Suppressor macrophage treated with lipopolysaccharide for 4 hours (primary cell): Measurements from ENCODE around the gene IQSEC3.

Experiments used
- DNase-seq: peaks from one replicate; pipeline ENCODE4 v3.0.0-alpha.2; 2020

IQSEC3 gene

DNA sequence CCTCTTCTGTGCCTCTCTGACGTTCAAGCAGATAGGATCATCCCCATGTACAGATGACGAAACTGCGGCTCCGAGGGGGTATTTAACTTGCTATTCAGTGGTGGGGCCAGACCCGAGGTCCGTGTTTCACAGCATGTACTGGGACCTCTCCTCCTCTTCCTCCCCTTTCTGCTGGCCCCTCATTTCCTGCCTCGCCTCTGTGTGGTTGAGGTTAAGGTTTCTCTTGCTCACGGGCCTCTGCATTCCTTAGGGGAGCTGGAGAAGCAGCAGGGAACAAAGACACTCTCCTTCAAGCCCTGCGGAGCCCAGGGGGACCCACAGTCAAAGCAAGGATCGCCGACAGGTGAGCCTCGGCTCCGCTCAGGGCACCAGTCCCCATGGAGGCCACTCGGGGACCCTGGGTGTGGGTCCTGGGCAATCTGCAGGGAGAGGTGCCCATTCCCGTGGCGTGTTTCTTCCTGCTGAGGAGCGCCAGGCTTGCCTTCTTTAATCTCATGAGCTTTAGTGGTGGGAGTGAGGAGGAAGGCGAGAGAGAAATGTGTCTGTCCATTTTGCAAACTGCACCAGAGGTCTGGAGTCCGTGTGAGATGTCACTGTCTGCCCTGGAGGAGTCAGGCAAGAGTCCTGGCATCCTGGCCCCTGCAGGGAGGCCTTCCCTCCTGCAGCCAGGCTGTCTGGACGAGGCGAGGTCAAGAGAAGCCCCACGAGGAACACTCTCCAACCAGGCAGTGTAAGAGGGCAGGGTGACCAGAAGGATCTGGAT lies 102.4 kb downstream of the IQSEC3 start:
- DNase-seq, result no peak

DNA sequence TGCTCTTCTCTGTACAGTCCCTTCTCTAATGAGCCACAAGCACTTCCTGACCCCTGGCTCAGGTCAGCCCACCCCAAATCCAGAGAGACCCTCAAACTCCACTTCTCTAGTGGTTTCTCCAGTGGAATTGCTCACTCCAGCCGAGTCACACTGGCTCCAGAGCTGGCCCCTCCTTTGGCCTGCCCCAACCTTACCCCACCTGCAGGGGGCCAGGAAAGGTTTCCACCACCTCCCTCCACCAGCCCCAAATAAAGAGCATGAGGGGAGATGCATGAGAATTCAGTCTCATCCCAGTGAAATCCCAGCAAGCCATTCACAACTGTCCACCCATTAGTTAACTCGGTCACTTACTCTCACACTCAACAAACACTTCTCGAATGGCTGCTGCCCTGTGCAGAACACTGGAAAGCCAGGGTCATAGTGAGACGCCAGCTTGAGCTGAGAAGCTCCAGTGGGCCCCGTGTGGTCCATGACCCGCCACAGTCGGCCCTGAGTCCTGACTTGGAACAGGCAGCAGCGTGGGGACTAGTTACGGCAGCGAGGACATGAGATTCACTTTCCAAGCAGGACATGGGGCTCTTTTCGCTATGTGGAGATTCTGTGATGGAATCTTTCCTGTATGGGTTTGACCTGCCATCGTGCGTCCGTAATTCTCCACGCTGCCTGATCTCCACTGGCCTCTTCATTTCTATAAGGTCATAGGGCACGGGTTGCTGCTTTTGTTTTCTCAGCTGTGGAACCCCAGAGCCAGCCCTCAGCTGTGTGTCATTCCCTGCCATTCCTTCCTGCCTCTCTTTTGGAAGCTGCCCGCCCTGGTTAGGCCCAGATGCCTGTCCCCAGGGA lies 103.2 kb downstream of the IQSEC3 start:
- no peak for DNase-seq

DNA sequence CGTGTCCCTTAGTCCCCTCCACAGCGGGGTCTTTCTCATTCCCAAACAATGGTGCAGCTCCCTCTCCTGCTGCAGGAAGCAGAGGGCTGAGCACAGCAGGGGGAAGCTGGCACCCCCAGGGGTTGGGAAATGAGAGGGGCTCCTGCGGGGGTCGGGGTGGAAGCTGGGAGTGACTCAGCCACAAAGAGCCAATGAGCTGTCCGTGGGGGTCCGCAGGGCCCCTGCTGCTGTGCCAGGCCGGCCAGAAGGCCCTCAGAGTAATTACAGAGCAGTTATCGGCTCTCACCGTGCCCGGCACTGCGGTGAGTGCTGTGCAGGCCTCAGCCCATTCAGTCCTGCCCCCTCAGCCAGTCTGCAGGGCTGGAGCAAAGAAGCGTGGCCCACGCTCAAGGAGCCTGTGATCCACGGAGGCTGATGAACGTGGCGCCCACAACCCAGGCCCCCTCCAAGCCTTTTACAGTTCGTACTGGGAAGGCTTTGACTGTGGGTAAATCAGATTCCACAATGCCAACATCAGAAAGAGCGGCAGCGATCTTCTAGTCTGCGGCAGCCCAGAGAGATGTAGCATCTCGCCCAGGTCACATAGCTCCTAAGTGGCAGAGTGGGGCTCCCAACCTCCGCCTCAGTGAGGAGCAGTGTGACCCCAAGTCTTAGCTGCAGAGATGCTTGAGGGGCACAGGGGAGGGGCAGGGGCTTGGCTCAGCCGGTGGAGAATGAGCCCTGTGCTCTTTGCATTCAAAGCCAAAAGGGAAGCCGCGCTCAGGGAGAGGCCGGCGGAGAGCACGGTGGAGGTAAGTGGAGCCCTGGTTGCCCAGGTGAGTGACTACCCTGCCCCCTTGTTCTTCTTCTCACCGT lies 104.0 kb downstream of the IQSEC3 start:
- DNase-seq, result no peak

DNA sequence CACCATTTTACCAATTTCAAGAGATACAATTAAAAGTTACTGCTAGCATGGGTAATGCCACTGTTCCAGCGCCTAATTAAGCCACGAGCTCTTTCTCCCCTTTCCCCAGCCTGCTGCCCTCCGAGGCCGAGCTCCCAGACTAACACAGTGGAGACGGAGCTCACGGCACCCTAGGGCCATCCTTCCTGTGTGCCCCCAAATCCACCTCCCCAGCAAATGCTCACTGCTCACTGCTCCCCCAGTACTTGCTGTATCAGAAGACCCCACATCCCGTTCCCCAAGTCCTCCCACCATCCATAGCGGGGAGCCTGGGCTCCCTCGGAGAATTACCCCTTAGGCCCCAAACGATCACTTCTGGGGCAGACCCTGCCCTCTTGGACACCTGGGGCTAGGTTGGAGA lies 104.7 kb downstream of the IQSEC3 start:
- DNase-seq, result no peak

DNA sequence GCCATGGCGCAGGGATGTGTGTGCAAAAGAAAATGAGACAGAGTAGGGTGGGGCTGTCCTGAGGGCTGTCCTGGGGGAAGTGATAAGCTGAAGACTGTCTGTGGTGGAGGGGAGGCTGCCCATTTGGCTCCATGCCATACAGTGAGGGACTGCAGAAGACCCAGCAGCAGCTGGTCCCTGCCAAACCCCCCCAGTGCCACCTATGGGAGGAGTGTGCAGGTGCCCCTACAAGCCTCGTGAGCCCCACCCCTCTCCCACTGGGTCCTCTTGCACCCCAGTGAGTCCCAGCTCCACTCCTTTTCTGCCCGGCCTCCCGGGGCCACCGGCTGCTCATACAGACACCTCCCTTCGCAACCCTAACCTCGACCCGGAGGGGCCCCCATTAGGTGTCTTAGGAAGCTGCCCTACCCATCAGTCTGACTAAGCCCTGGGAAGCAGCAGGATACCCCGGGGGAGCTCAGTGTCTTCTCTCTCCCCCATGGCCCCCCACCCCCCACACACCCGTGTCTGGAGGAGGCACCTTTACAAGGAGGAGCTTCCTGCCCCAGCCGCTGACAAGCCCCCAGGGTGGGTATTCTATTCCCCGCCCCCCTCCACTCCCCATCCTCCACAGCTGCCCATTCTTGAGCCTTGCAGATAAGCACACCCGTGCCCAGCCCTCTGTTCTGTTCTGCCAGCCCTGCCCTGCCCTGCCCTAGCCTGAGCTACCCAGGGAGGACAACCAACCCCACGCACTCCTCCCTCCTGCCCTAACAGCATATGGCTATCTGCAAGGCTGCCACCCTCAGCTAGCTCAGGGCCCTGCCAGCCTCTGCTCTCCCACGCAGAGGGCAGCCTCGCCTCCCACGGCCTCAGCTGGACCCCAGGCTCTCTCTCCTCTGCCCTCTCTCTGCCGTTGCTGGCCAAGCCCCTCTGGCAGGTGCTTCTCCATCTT lies 105.4 kb downstream of the IQSEC3 start:
- DNase-seq, result no peak

DNA sequence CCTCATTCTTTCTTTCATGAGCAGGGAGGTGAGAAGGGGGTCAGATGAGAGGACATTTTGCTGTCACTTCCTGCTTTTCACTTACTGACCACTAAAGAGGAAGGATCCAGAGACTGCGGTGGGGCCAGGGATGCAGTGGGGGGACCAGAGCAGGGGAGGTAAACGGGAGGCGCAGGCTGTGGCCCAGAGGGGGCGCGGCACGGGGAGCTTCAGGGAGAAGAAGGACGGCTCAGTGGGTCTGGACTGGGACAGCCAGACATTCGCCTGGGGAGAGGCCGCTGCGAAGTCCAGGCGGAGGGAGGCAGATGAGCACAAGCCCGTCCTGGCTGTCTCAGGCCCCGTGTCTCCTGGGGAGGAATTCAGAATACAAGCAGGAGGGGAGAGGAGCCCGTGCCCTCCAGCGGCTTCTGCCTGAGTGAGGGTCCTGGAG lies 106.2 kb downstream of the IQSEC3 start:
- DNase-seq, result peak; percentile 15

DNA sequence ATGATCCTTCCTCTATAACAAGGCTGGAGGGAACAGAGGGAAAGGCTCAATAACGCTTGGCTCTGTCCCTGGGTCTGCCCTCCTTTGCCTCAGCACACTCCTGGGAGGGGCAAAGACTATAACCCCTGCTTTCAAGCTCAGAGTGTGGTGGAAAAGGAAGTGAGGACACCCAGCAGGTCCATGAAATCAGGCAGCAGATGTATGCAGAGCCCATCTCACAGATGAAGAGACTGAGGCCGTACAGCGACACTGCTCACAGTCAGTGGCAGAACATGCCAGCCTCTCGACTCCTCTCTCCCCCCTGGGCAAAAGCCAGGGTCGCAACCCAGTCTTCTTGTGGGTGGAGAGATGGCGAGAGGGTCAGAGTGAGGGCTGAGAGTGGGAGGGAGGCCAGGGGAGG lies 107.6 kb downstream of the IQSEC3 start:
- no peak for DNase-seq

DNA sequence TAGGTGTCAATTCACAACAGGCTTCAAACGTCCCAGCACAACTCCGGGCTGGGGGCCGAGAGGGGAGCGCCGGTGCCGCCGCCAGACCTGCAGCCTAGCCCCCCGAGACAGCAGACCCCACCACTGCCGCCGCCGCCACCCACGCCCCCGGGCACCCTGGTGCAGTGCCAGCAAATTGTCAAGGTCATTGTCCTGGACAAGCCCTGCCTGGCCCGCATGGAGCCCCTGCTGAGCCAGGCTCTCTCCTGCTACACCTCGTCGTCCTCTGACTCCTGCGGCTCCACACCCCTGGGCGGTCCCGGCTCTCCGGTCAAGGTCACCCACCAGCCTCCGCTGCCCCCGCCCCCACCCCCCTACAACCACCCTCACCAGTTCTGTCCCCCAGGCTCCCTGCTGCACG lies 108.0 kb downstream of the IQSEC3 start:
- DNase-seq, result no peak

DNA sequence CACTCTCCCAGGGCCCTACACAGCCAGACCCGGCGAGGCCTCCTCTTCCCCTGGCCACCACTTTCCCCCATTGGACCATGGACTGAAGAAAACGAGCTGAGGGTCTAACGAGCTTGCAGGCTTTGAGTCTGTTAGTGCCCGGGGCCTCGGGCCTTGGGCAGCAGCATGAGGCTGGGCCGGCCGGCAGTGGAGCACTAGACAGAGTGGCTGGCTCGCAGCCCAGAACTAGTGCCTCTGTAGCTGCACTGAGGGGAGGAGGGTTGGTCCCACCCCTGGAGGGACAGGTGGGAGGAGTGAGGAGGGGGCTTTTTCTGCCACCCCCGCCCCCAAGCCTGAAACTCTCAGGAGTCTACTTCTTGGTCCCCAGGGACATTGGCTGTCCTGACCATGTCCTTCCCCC lies 108.7 kb downstream of the IQSEC3 start:
- no peak for DNase-seq

DNA sequence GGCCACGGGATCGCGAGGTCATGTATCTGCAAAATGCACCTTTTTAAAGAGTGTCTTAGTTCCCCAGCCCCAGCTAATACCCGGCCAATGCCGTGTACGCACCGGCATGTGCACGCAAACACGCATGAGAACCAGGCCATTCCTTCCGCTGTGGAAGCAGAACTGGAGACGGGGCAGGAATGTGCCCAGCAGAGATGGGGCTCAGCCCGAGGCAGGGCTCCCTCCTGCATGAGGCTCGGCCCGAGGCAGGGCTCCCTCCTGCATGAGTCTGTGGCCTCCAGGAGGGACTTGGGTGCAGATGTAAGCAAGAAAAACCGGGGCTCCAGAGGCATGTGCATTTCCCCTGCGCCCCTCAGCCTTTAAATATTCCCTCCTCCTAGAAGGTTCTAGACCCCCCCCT lies 109.2 kb downstream of the IQSEC3 start:
- DNase-seq, result no peak

DNA sequence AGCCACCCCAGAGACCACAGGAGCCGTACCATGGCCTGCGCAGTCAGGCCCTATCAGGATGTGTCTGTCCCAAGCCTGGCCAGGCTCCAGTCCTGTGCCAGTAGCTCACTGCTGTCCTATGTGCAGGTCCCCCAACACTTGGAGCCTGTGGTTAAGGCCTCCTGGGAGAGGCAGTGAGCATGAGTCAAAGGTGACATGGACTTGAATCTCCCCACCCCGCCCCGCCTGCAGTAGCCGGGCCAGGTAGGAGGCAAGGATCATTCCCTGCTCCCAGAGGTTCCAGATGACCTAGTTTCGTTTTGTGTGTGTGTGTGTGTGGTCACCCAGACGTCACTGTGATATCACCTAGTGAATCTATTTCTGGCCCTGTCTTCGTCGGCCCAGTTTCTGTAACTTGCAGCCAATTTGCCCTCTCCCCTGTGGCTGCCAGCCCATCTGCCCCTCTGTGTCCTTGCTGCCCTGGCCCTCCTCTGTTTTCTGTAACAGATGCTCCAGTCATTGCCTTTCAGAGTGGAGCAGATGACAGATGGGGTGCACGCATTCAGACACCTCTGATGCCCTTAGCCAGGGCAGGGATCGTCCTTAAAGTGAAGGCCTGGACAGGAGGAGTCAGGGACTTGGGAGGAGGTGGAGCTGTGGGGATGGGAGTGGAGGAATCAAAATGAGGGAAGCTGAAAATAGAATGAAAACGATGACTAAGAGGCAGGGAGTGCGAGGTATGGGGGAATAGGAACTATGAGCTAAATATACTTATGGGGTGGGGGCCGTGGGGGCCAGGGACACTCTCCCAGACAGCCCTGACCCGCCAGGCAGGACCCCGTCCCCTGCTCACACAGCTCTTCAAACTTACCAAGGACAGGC lies 110.0 kb downstream of the IQSEC3 start:
- DNase-seq, result peak; percentile 26

DNA sequence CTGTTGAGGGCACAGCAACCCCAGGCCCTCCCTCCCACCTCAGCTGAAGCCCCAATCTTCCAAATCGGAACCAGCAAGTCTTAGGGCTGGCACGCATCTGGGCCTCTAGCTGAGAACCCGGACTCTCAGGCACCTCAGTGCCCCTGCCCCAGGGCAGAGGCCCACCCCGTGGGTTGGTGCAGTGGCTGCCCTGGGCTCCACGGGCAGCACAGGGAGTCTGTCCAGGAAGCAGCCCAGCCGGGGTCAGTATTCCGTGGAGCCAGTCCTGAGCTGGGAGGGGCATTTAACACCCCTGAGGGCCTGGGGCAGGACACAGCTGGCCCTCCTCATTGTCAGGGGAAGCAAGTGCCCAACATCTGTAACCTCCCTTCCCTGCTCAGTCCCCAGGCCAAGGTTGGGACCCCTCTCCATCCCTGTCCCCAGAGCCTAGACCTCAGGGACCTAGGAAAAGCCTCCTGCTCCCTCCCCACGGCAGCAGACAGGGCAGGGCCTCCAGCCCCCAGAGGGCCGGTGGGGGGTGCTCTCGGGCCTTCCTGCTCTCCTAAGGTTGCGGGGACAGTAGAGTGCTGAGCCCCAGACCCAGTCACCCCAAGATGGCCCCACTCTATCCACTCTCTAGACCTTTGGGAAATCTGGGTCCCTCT lies 110.9 kb downstream of the IQSEC3 start:
- no peak for DNase-seq

DNA sequence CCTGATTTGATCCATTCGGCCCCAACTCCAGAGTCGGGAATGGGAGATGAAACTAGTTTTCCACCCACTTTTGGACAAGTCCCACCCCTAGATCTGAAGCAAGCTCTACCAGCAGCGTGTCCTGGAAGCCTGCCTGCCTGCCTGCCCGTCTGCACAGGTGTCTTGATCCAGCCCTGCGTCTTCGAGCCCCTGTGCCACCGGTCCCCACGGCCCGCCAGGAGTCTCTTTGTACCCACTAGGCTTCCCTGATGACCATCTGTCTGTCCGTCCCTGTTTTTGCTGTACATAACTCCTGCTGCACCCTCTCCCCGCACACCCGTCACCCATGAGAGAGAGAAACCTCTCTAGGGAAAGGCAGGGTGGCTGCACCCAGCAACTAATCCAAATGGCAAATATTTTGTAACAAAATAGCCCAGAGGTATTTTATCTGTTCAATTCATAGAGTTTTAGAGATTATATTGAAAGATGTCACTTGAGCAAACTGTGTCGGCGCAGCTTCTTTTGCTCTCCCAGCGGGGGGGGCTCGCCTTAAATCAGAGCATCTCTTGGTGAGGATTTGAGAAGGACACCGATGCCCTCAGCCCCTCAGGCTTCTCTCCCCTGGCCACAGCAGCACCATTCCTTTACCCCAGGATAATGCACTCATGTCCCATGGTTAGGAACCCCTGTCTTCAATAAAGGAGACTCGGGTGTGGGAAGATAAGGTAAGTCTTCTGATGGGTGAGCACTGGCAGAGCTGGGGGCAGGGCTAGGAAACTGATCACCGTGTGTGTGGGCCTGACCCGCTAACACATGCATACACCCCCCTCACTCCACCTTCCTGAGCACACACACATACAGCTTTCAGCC lies 111.6 kb downstream of the IQSEC3 start:
- DNase-seq, result no peak

DNA sequence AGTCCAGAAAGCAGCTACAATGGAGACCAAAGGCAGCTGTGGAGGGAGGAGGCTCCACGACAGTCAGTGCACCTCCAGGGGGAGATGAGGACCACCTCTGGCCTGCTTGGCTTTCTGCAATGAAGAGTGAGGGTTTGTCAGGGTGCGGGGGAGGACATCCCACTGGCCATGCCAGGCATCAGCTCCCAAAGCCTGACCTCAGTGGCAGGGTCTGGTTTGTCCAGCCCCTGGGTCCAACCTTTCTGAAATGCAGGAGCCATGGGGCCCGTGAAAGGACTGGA lies 112.2 kb downstream of the IQSEC3 start:
- DNase-seq, result no peak

DNA sequence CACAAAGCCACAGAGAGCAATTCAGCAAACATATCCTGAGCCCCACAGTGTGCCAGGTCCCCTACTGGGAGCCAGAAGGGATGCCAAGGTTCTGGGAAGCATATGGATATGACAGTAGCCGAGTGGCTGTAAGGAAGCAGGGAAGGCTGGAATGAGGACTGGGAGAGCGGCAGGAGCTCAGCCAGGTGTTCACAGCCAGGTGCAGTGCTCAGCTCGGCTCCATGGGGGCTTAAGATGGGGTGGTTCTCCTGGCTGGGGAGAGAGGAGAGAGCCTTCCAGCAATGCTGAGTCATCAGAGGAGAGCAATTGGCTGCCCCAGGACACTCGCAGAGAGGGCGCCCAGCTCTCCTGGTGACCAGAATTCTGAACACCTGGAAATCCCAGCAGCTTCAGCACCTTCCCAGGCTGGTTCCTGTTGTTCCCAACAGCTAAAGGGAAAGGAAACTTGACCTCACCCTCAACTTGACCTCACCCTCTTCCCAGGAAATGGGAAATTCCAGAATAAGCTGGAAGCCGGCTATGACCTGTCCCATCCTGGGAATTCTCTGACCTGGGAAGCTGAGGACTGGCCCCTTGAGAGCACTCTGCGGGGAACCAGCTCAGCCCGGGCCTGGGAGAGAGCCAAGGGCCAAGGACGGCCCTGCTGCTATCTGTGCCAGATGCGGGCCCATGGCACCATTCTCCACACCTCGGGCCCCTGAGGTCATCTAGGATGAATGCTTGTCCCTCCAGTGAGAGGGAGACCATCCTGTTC lies 112.7 kb downstream of the IQSEC3 start:
- DNase-seq, result no peak

DNA sequence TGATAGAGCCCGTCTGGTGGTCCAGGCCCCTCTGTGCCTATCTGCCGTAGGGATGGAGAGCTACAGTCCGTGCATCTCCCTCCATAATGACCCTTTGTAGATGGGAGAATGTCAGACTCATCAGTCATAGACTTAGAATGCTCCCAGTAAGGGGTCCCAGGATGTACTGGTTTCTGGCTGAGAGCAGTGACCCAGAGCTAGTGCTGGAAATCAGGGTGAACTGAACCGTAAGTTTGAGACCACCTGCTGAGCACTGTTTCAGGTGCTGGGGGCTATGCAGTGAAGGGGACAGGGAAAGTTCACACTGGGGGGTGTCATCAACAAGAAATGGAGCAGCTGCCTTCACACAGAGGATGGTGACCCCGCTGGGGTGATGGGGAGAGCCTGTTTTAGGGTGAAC lies 113.3 kb downstream of the IQSEC3 start:
- no peak for DNase-seq

DNA sequence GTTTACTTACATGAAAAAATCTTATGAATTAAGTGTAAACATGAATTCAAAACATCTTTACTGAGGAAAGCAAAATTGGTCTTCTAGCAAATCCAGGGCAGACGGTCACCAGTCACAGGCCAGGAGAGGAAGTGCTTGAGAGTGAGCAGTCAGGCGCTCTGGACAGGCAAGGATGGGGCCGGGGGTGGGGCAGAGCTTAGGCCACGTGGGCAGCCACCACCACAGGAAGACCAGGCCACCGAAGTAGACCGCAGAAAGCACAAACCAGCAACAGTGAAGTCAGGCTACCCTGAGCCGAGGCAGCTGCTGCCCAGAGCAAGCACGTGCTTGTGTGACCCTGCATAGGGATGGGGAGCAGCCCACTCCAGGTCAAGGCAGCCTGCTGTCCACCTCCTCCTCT lies 113.9 kb downstream of the IQSEC3 start:
- DNase-seq, result peak; percentile 86

DNA sequence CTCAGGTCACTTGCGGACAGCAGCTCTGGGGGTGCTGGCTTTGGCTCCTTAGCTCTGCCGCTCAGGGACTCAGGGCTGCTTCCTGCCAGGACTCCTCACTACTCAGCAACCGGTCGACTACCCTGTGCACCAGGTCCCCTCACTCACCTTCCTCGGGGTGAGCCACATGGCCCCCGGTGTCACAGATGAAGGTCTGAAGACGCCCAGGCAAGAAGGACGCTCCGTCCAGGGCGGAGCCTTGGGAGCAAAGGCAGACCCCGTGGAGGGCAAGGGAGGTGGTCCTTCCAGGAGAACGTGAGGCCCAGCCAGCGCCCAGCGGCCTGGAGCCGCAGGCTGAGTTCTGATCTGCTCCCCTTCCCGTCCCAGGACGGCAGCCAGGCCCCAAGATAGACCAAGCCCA lies 115.4 kb downstream of the IQSEC3 start:
- DNase-seq, result no peak

DNA sequence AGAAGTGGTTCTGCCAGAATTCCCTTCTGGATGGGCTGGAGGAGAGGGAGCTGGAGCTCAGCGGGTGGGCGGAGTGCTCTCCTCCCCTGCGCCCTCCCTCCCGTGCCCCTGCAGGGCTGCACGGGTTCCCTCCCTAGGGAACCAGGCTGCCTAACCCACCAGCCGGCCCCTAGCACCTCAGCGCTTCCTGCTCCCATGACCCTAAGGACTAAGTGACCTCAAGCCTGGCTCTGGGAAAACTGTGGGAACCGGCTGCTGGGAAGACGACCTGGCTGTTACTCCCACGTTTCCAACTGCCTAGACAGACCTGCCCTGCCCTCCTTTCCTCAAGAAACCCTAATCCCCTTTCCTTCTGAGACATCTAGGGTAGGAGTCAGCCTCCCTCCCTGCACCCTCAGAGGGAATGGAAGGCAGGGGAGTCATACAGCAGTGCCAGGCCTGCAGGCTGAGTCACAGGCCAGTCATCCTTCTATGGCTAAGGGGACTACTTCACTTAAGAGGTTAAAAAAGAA lies 115.9 kb downstream of the IQSEC3 start:
- DNase-seq, result peak; percentile 84
